Nephron progenitor cell (in vitro differentiated cells): Measurements from ENCODE around the gene THEMIS2.

Source experiments
- DNase-seq: peaks from one replicate; pipeline ENCODE4 v3.0.0; 2021
- H3K27ac Mint-ChIP-seq: 2 replicates; pipeline ENCODE4 v1.8.0; 2021; ENCODE audit warnings: mild to moderate bottlenecking, moderate library complexity, mixed read lengths
- H3K27me3 Mint-ChIP-seq: 2 replicates; pipeline ENCODE4 v1.8.0; 2021; ENCODE audit warnings: mild to moderate bottlenecking, low read depth, mixed read lengths; ENCODE audit not compliant: poor library complexity
- H3K36me3 Mint-ChIP-seq: 2 replicates; pipeline ENCODE4 v1.8.0; 2021; ENCODE audit warnings: low read depth, mixed read lengths
- H3K4me1 Mint-ChIP-seq: 2 replicates; pipeline ENCODE4 v1.8.0; 2021; ENCODE audit warnings: mixed read lengths
- H3K4me3 Mint-ChIP-seq: 2 replicates; pipeline ENCODE4 v1.8.0; 2021; ENCODE audit warnings: mild to moderate bottlenecking, moderate library complexity, mixed read lengths
- H3K9me3 Mint-ChIP-seq: 2 replicates; pipeline ENCODE4 v1.8.0; 2021; ENCODE audit warnings: mild to moderate bottlenecking, moderate library complexity, mixed read lengths
- TF ChIP-seq, protein P1 (sequence below): fragments of 200-600 bp; sonication (generic); IDR thresholded peaks from 2 replicates; pipeline ENCODE4 v1.5.0; 2021; ENCODE audit warnings: antibody characterized with exemption

THEMIS2 gene

DNA sequence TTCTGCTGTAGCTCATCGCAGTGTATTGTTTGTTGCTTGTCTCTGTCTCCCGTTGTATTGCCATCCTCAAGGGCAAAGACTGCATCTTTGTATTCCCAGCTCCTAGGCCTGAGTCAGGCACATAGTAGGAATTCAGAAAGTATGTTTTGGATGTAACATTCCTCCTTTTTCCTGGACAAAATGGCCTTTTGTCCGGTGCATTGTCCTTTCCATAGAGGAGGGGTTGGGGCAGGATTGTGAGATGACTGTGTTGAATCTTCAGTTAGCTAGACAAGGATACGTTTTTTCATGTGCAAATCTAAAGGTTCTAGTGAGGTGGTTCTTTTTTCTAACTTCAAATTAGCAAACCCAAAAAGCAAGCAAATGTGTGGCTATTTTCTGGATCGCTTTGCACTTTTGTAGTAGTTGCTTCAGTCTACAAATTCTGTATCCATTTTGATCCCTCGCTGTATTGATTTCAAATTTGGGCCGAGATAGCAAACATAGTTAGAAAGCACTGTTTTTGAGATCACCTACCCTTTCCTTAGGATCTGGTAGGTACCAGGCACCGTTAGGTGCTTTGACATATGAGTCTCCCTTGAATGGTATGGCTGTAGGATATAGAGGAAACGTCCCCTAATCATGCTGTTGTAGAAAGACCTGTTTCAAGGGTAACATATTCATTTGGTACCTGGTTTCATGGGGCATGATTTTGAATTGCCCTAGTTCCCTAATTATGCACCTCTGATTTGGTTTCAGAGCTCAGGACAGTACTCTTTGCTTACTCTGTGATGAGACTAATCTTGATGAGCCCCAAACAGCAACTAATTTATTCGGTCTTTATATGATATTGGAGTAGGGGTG, 40.6 kb upstream of the THEMIS2 start:
- H3K27me3 Mint-ChIP-seq, result no peaks in the 10 kb centered on the region

DNA sequence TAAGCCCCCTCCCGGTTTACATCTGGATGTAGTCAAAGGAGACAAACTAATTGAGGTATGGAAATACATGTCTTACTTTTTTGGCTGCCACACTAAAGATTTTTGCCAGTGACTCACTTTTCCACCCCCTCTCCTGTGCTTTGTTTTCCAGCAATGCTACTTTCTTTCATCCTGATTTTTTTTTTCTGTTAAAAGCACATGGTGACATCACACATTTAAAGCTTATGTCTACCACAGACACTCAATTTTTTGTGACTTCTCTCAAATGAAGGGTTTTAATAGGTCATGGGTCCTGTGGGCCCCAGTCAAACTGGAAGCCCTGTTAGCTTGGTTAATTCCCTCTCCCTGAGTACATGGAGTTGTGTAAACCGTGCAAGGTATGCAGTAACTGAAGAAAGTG, 39.6 kb upstream of the THEMIS2 start:
- DNase-seq, result no peak
- Mint-ChIP-seq H3K4me3 (peak overlapping the region; percentile 95), H3K9me3 (no peaks in the 10 kb centered on the region), H3K4me1 (peaks cover 17% of the 10 kb centered on the region), H3K27ac (peak overlapping the region; percentile 81), H3K36me3 (peaks cover 16% of the 10 kb centered on the region), H3K27me3 (no peaks in the 10 kb centered on the region)
- TF ChIP-seq, protein P1, sequence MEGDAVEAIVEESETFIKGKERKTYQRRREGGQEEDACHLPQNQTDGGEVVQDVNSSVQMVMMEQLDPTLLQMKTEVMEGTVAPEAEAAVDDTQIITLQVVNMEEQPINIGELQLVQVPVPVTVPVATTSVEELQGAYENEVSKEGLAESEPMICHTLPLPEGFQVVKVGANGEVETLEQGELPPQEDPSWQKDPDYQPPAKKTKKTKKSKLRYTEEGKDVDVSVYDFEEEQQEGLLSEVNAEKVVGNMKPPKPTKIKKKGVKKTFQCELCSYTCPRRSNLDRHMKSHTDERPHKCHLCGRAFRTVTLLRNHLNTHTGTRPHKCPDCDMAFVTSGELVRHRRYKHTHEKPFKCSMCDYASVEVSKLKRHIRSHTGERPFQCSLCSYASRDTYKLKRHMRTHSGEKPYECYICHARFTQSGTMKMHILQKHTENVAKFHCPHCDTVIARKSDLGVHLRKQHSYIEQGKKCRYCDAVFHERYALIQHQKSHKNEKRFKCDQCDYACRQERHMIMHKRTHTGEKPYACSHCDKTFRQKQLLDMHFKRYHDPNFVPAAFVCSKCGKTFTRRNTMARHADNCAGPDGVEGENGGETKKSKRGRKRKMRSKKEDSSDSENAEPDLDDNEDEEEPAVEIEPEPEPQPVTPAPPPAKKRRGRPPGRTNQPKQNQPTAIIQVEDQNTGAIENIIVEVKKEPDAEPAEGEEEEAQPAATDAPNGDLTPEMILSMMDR, result no peak

More for the DNA sequence above, 40.6 kb upstream of the THEMIS2 start:
- H3K27ac Mint-ChIP-seq, result peak overlapping the region; percentile 99
- peak overlapping the region; percentile 95 for H3K4me3 Mint-ChIP-seq
- H3K36me3 Mint-ChIP-seq, result peaks cover 10% of the 10 kb centered on the region
- DNase-seq, result no peak
- TF ChIP-seq, protein P1, result no peak
- H3K4me1 Mint-ChIP-seq, result peaks cover 17% of the 10 kb centered on the region
- H3K9me3 Mint-ChIP-seq, result no peaks in the 10 kb centered on the region

DNA sequence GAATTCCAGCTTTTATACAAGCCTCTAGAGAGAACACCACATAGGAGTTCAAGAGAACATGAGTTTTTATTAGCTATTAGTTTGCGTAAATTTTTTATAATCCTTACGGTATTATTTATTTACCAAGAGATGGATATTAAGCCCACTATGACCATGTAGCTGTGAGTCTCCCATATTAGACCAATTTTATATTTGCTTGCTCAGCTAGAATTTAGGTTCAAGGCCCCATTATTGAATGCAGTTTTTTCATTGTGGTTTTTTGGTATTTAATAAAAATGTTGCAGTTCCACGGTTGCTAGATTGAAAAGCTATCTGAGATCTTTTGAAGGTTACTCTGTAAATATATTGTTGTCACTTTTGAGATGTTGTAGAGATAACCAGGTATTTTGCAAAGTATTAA, 38.9 kb upstream of the THEMIS2 start:
- Mint-ChIP-seq H3K4me1 (peaks cover 17% of the 10 kb centered on the region), H3K27me3 (no peaks in the 10 kb centered on the region), H3K9me3 (no peaks in the 10 kb centered on the region), H3K27ac (no peak overlapping the region), H3K4me3 (no peak overlapping the region), H3K36me3 (peaks cover 22% of the 10 kb centered on the region)
- TF ChIP-seq, protein P1, result no peak
- DNase-seq, result no peak

DNA sequence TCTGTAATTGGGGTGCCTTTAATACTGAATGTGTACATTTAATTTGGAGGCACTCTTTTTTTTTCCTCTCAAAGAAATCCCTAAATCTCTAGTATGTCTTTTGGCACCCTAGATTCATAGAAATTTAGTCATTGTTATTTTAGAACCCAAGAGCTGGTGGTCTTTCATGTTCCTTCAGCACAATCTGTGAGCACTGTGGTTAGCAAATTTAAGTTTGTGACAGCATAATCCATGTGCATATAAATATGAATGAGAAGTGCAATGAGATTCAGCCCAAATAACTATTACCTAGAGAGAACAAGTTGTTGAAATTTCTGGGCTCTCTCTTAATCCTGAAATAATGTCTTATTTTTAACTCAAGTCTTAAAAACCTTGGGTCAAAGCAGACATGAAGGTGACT, 37.3 kb upstream of the THEMIS2 start:
- H3K27me3 Mint-ChIP-seq, result no peaks in the 10 kb centered on the region
- H3K4me3 Mint-ChIP-seq, result no peak overlapping the region
- H3K36me3 Mint-ChIP-seq, result peaks cover 36% of the 10 kb centered on the region
- peaks cover 17% of the 10 kb centered on the region for H3K4me1 Mint-ChIP-seq
- H3K27ac Mint-ChIP-seq, result no peak overlapping the region
- no peak for DNase-seq
- TF ChIP-seq, protein P1, result no peak
- no peaks in the 10 kb centered on the region for H3K9me3 Mint-ChIP-seq

DNA sequence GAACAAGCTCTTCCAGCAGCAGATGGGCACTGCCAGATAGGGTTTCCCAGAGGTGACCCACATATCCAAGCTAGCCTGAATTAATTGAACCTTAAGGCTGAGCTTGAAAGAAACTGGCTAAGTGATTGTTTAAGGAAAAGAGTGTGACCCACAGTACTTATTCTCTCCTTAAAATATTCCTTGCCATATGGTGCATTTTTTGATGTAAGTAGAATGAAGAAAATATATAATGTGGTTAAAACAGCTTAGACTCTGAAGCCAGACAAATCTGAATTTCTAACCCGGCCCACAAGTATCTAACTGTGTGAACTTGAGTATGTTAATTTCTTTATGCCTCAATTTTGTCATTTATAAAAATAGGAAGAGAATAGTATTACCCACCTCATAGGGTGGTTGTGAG, 36.8 kb upstream of the THEMIS2 start:
- no peak for DNase-seq
- Mint-ChIP-seq H3K27ac (no peak overlapping the region), H3K4me1 (peaks cover 17% of the 10 kb centered on the region), H3K27me3 (no peaks in the 10 kb centered on the region), H3K36me3 (peaks cover 41% of the 10 kb centered on the region), H3K9me3 (no peaks in the 10 kb centered on the region), H3K4me3 (no peak overlapping the region)
- TF ChIP-seq, protein P1, result no peak

DNA sequence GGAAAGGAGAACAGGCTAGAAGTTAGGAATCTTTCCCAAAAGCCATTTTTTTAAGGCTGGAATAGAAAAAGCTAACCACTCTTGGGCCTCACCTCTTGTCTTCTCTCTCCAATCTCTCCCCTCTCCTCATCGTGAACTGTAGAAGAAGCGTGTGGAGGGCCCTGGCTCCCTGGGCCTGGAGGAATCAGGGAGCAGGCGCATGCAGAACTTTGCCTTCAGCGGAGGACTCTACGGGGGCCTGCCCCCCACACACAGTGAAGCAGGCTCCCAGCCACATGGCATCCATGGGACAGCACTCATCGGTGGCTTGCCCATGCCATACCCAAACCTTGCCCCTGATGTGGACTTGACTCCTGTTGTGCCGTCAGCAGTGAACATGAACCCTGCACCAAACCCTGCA, 22.4 kb upstream of the THEMIS2 start:
- Mint-ChIP-seq H3K4me1 (no peaks in the 10 kb centered on the region), H3K36me3 (peaks cover 69% of the 10 kb centered on the region), H3K27ac (peak overlapping the region; percentile 17), H3K4me3 (no peak overlapping the region), H3K9me3 (peaks cover 12% of the 10 kb centered on the region), H3K27me3 (no peaks in the 10 kb centered on the region)
- TF ChIP-seq, protein P1, result no peak
- no peak for DNase-seq
